ENCODE data around the gene KIF16B. TPM values are rescaled to one million over a fixed set of nuclear protein-coding genes. Genes with fewer than 3 reads are reported as not detected.

Gene KIF16B
- total and polyA plus RNA-seq, 9 of the 15 experiments (the other 6 are each of a cell fraction or from before 2014, with no cell fraction given), result 1.00 to 10.6 (median 8.5) TPM

DNA sequence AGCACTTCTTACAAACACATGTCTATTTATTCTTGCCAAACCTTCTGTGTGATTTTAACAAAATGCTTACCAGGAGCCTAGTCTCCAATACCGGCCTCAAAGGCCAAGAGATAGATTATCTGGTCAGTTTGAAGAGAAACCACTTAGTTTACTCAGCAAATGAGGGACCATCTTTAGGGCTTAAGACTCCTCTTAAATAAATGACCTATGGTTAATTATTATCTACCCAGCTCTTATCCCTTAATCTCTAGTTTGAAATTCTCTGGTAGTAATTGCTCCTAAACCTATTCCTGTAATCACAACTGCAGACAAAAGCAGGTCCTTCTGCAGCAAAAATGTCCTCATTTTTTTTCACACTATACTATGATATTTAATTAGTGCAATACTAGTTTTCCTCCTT lies 301.8 kb downstream of the KIF16B start:
- Histone ChIP-seq H2AFZ (ENCODE audit: low read depth, low read length) (no peak overlapping the region), H3K27me3 (ENCODE audit: control insufficient read depth in 2 of 2, insufficient read depth in 2 of 2, low read length in 2 of 2) (no peaks in the 10 kb centered on the region), H4K20me1 (replicated peaks; ENCODE audit: control insufficient read depth, insufficient read depth, low read length) (no peaks in the 10 kb centered on the region), H3K4me3 (no peak overlapping the region), H3K9me1 (ENCODE audit: control insufficient read depth, insufficient read depth, low read length) (no peaks in the 10 kb centered on the region), H3K4me1 (replicated peaks in 1 of 2; ENCODE audit: control insufficient read depth in 2 of 2, insufficient read depth in 2 of 2, low read length in 2 of 2) (no peaks in the 10 kb centered on the region), H3K9me3 (replicated peaks; ENCODE audit: control insufficient read depth, insufficient read depth, low read depth, low read length) (no peaks in the 10 kb centered on the region), H3K4me2 (ENCODE audit: insufficient read depth, low read length) (no peak overlapping the region), H3K79me2 (ENCODE audit: control insufficient read depth, insufficient read depth, low read length) (no peaks in the 10 kb centered on the region), H3K9ac (ENCODE audit: insufficient read depth in 1 of 2, low read depth in 2 of 2, low read length in 2 of 2) (no peak overlapping the region), H3K27ac (ENCODE audit: extremely low read depth, low read depth, low read length) (no peak overlapping the region), H3K36me3 (ENCODE audit: control insufficient read depth, insufficient read depth, low read length) (no peaks in the 10 kb centered on the region)
- no peak for DNase-seq (ENCODE audit: extremely low read depth in 1 of 4, low spot score in 3 of 4)
- TF ChIP-seq ZEB2 (IDR thresholded peaks at IDR 0.05), result no peak
- intact Hi-C loops (cut with micrococcal nuclease), result no loop called here
- CTCF ChIA-PET (ENCODE audit: low intra/inter-chr PET ratio), result no interaction called here
- no TSS peak for BruUV-seq (replicated peaks)
- POLR2A ChIA-PET, result no interaction called here
- ATAC-seq, result no peak
- in situ Hi-C loops (cut with MboI), result no loop called here
- FAIRE-seq, result no peak
- 44% methylated on average over 1 of the region's 1 CpG for WGBS (ENCODE audit: insufficient coverage, low coverage, missing lambda C conversion rate)

DNA sequence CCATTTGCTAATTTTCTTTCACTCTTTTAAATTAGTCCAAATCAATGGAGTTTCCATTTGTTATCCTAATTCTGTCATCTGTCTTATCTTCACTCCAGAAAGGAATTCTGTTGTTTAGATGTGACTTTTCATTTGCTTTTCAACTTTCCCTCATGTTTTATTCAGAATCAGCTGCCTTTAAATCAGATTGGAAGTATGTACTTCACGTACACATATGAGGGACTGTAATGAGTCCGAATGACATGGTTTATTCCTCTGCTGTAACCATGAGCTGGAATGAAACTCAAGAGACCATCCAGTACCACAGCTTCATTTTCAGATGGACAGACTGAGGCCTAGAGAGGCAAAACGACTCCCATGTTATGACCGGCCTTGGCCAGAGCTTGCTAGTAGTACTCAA lies 302.3 kb downstream of the KIF16B start:
- 19% methylated on average over 4 of the region's 4 CpGs for WGBS (ENCODE audit: insufficient coverage, low coverage, missing lambda C conversion rate)
- CTCF ChIA-PET (ENCODE audit: low intra/inter-chr PET ratio), result no interaction called here

More for the DNA sequence above, 302.3 kb downstream of the KIF16B start:
- in situ Hi-C loops (cut with MboI) (no loop called here), intact Hi-C loops (cut with micrococcal nuclease) (no loop called here)
- FAIRE-seq, result no peak
- no peaks in the 10 kb centered on the region for H4K20me1 ChIP-seq (replicated peaks; ENCODE audit: control insufficient read depth, insufficient read depth, low read length)
- no peak overlapping the region for H3K4me2 ChIP-seq (ENCODE audit: insufficient read depth, low read length)
- no peak overlapping the region for H3K9ac ChIP-seq (ENCODE audit: insufficient read depth in 1 of 2, low read depth in 2 of 2, low read length in 2 of 2)
- no TSS peak for BruUV-seq (replicated peaks)
- H3K9me1 ChIP-seq (ENCODE audit: control insufficient read depth, insufficient read depth, low read length), result no peaks in the 10 kb centered on the region
- no peaks in the 10 kb centered on the region for H3K9me3 ChIP-seq (replicated peaks; ENCODE audit: control insufficient read depth, insufficient read depth, low read depth, low read length)
- no peak overlapping the region for H3K4me3 ChIP-seq
- H3K79me2 ChIP-seq (ENCODE audit: control insufficient read depth, insufficient read depth, low read length), result no peaks in the 10 kb centered on the region
- H3K27ac ChIP-seq (ENCODE audit: extremely low read depth, low read depth, low read length), result no peak overlapping the region
- no peaks in the 10 kb centered on the region for H3K36me3 ChIP-seq (ENCODE audit: control insufficient read depth, insufficient read depth, low read length)
- POLR2A ChIA-PET, result no interaction called here
- H2AFZ ChIP-seq (ENCODE audit: low read depth, low read length), result no peak overlapping the region
- no peak for DNase-seq (ENCODE audit: extremely low read depth in 1 of 4, low spot score in 3 of 4)
- H3K27me3 ChIP-seq (ENCODE audit: control insufficient read depth in 2 of 2, insufficient read depth in 2 of 2, low read length in 2 of 2), result no peaks in the 10 kb centered on the region
- ATAC-seq, result no peak
- H3K4me1 ChIP-seq (replicated peaks in 1 of 2; ENCODE audit: control insufficient read depth in 2 of 2, insufficient read depth in 2 of 2, low read length in 2 of 2), result no peaks in the 10 kb centered on the region
- TF ChIP-seq PHB2 (IDR thresholded peaks at IDR 0.05; ENCODE audit: low read depth) (no peak), ZNF785 (CRISPR knock-in tag; IDR thresholded peaks at IDR 0.05) (no peak), ZNF766 (CRISPR knock-in tag; conservative IDR thresholded peaks at IDR 0.05) (no peak), SAFB2 (IDR thresholded peaks at IDR 0.05; ENCODE audit: borderline replicate concordance, low read depth, low read length, severe bottlenecking) (no peak), SRSF7 (optimal IDR thresholded peaks at IDR 0.05; ENCODE audit: low read depth, low read length) (no peak), OTX1 (CRISPR knock-in tag; IDR thresholded peaks at IDR 0.05) (no peak), ZNF583 (CRISPR knock-in tag; IDR thresholded peaks at IDR 0.05) (no peak), CBX1 (IDR thresholded peaks at IDR 0.05; ENCODE audit: low read depth) (no peak)
